ENCODE data around the gene TMEM39B. TPM values are rescaled to one million over a fixed set of nuclear protein-coding genes. Genes with fewer than 3 reads are reported as not detected.
"Not testable (repeated sequence)": the region's sequence is repeated elsewhere in the genome, so short reads cannot be mapped to it uniquely, and the experiment has no call there.

The TMEM39B gene
- total RNA-seq, 1 experiment from 2014 or later = 13.0 TPM

GRCh38 chr1:32111789-32112188 lies 39.0 kb downstream of the TMEM39B start:
- peak; percentile 16 for DNase-seq (ENCODE audit: low read depth)

- no peak for DNase-seq (ENCODE audit: low read depth)
Measured at GRCh38 chr1:32112806-32113375, 40.2 kb downstream of the TMEM39B start.

GRCh38 chr1:32113436-32113835 lies 40.7 kb downstream of the TMEM39B start:
- DNase-seq (ENCODE audit: low read depth) = not testable (repeated sequence)

GRCh38 chr1:32114420-32114819 lies 41.7 kb downstream of the TMEM39B start:
- no peak for DNase-seq (ENCODE audit: low read depth)

GRCh38 chr1:32115496-32115895 lies 42.8 kb downstream of the TMEM39B start:
- DNase-seq (ENCODE audit: low read depth) = peak; percentile 28

- DNase-seq (ENCODE audit: low read depth) = no peak
Measured at GRCh38 chr1:32116531-32116930, 43.8 kb downstream of the TMEM39B start.

- DNase-seq (ENCODE audit: low read depth) = no peak
Measured at GRCh38 chr1:32122151-32122550, 49.4 kb downstream of the TMEM39B start.

- not testable (repeated sequence) for DNase-seq (ENCODE audit: low read depth)
Measured at GRCh38 chr1:32123361-32123760, 50.6 kb downstream of the TMEM39B start.

GRCh38 chr1:32125313-32125712 lies 52.6 kb downstream of the TMEM39B start:
- DNase-seq (ENCODE audit: low read depth) = no peak

GRCh38 chr1:32126770-32127169 lies 54.0 kb downstream of the TMEM39B start:
- DNase-seq (ENCODE audit: low read depth) = no peak

GRCh38 chr1:32127409-32128198 lies 54.9 kb downstream of the TMEM39B start:
- no peak for DNase-seq (ENCODE audit: low read depth)

- no peak for DNase-seq (ENCODE audit: low read depth)
Measured at GRCh38 chr1:32128479-32128878, 55.7 kb downstream of the TMEM39B start.

GRCh38 chr1:32128964-32129363 lies 56.2 kb downstream of the TMEM39B start:
- no peak for DNase-seq (ENCODE audit: low read depth)

- DNase-seq (ENCODE audit: low read depth) = not testable (repeated sequence)
Measured at GRCh38 chr1:32133950-32134280, 61.2 kb downstream of the TMEM39B start.

- no peak for DNase-seq (ENCODE audit: low read depth)
Measured at GRCh38 chr1:32137111-32137510, 64.4 kb downstream of the TMEM39B start.

- DNase-seq (ENCODE audit: low read depth) = peak; percentile 18
Measured at GRCh38 chr1:32138965-32139364, 66.2 kb downstream of the TMEM39B start.

- peak; percentile 46 for DNase-seq (ENCODE audit: low read depth)
Measured at GRCh38 chr1:32142446-32143301, 69.9 kb downstream of the TMEM39B start.

GRCh38 chr1:32143302-32143695 lies 70.6 kb downstream of the TMEM39B start:
- DNase-seq (ENCODE audit: low read depth) = not testable (repeated sequence)

- no peak for DNase-seq (ENCODE audit: low read depth)
Measured at GRCh38 chr1:32144033-32144432, 71.3 kb downstream of the TMEM39B start.

GRCh38 chr1:32147799-32148198 lies 75.1 kb downstream of the TMEM39B start:
- not testable (repeated sequence) for DNase-seq (ENCODE audit: low read depth)

GRCh38 chr1:32150847-32151246 lies 78.1 kb downstream of the TMEM39B start:
- no peak for DNase-seq (ENCODE audit: low read depth)

- peak; percentile 49 for DNase-seq (ENCODE audit: low read depth)
Measured at GRCh38 chr1:32151319-32151787, 78.6 kb downstream of the TMEM39B start.
